ENCODE results near the gene SH3GLB1.
A peak's percentile ranks its signal among the peaks of the same experiment; 100 is the strongest.

Gene SH3GLB1

DNA sequence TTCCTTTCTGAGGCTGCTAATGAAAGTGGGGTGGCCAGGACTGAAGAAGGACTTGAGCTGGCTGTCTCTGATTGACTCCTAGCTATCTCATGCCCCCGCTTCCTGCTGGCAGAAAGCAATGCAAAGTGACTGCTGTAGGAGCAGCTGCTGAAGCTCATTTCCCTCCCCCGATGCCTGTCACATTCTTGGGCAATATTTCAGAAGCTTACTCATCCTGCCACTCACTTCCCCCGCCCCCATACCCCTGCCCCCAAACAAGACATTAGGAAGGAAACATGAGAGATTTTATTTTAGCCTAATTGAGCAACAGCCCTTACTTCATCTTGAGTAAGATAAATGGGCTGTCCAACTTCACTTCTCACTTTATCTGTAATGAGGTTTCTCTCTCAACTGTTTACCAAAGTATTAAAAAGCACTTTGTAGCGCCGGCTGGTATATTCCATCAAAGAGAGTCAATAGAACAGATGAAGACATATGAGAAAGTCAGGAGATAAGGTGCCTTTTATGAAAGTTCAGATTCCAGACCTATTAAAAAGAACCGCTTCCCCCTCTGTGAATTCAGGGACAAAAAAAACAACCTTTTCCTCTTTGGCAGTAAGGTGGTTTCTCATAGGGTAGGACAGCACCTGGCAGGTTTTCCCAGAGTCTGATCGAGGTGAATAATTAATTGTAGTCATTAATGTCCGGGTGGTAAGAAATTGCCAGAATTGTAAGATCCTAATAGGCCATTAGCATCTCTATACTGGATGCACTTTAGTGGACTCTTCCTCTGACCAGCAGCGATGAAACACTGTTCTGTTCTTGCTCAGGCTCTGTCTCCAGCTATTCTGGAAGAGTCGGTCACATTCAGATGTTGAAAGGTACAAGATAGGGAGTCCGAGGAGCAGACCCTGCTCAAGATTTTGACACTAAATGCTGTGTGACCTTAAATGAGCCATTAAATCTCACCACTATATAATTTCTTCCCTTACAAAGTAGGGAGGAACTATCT lies 70.2 kb downstream of the SH3GLB1 start:
- DNase-seq = peak; percentile 80

DNA sequence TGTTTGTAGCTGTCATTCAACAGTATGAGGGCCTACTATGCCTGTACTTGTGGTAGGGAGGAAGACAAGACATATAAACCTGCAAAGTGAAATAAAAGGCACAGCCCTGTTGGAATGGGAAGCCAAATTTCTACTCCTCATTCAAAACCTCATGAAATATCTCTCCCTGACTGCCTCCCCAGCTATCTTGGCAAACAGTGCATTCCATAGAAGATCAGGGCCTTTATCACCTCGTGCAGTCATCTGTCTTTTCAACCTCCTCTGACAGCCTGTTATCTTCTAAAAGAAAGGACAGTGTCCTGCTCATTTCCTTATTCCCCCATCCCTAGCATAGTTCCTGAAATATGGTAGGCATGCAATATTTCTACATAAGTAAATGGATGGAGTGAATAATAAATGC lies 71.0 kb downstream of the SH3GLB1 start:
- no peak for DNase-seq

DNA sequence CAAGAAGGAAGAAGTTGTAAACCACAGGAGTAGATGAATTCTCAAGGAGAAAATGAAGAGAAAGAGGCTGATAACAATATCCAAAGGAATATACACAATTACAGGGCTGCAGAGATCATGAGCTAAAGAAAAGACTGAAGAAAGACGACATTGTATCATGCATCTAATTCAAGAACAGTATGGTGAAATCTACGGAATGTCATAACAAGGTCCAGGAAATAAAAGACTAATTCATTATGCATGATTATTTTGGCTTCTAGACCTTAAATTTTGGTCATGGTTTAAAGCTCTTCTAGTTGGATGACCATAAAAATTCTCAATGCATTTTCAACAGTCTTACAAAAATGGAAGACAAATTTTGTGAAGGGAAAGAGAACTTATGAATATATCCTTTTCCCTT lies 71.7 kb downstream of the SH3GLB1 start:
- no peak for DNase-seq

DNA sequence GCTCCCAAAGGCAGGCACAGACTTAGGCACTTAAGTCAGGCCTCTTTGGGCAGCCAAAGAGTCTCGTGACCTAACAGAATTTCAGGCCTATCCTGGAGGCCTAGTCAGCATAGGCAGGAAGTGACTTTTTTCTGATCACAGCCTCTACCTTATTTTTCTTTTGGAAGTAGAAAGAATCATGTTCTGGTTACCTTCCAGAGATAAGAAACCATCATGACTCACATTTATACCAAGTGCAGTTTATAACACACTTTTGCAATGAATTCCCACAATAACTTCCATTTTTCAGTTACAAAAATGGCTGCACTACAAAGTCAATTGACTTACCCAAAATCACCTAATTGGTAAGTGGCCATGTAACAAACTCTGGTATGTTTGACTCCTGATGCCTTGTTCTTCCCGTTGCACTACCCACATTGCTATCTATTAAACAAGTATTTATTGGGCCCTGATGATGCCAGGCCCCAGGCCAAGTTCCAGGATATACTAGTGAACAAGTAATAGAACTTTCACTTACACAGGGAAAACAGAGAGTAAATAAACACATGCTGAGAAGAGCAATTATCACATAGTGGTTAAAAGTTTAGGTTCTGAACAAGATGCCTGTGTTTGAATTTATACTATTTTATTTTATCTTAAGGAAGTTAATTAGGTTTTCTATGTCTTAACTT lies 74.3 kb downstream of the SH3GLB1 start:
- no peak for DNase-seq

DNA sequence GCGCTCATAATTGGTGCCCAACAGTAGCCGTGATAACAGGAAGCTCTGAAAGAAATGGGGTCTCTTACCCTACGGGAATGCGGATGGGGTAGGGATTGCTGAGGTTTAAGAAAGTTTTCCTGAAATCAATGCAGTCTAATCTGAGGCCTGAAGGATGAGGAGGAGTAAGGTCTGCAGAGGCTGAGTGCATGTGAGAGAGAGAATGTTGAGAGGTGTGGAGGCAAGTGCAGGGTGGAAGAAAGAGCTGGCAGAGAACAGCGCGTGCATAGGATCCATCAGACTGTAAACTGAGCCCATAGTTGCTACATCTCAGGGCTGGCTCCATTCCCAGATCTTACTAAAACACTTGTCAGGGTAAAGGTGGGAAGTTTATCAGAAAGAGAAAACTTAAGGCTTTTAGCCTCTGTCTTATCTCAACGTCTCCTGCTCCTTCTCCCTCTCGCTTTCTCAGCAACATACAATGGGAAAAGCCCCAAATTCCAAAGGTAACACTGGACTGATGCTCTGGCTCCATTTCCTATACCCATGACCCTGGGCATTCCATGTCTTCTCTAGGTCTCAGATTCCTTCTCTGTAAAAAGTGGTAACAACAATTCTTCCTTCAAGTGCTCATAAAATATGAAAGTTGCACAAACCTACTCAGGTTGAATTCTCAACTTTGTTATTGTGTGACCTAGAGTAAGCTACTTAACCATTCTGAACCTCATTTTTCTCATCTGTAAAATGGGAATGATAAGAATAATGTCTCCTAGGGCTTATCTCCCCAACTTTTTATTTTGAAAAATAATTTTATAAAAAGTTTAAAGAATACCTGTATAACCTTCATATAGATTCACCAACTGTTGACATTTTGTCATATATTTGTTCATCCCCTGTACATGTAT lies 75.2 kb downstream of the SH3GLB1 start:
- no peak for DNase-seq

DNA sequence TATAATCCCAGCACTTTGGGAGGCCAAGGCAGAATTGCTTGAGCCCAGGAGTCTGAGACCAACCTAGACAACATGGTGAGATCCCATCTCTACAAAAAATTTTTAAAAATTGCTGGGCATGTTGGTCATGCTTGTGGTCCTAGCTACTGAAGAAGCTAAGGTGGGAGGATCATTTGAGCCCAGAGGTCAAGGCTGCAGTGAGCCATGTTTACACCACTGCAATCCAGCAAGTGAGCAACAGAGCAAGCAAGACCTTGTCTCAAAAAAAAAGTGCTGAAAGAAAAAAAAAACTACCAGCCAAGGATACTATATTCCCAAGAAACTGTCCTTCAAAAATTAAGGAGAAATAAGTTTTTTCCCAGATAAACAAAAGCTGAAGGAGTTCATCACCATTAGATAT lies 78.1 kb downstream of the SH3GLB1 start:
- no peak for DNase-seq

DNA sequence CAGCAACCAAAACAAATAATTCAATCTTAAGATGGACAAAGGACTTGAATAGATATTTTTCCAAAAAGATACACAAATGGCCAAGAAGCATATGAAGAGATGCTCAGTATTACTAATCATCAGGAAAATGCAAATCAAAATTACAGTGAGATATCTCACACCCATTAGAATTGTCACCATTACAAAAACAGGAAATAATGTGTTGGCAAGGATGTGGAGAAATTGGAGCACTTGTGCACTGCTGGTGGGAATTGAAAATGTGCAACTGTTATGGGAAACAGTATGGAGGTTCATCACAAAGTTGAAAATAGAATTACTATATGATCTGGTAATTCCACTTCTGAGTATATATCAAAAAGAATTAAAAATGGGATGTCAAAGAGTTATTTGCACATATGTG lies 83.2 kb downstream of the SH3GLB1 start:
- no peak for DNase-seq

DNA sequence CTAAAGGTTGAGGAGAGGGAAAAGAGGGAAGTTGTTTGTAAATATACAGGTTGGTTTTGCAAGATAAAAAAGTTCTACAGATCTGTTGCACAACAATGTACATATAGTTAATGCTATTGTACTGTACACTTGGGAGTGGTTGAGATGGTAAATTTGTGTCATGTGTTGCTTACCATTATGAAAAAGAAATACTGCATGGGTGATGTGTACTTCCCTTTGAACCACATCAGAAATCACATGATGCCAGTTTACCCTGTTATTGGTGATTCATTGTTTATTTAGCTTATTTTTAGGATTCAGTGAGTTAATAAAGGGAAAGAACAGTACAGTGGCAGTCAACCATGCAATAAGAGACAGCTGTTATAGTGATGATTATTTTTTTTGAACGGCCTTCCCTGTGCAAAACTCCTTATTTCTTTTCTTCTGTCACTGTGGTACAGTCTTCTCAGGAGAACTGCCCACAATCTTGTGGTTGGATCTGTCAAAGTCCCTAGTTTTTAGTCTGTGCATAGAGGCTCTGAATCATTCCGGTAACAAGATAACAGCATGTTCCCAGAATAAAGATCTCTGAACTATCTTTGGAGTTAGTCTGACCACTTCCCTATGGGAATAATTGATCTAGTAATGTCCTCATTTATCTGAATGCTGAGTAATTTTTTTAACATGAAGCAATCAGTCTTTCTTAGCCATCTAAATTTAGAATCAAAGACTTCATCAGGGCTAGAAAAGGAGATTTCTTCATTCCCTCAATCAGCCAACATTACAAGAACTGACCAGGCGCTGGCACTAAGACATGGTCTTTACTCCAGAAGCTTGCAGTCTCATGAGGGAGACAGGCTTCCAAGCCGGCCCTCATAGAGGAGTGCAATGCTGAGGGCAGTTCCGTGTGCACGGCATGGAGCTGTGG lies 84.2 kb downstream of the SH3GLB1 start:
- DNase-seq = no peak

DNA sequence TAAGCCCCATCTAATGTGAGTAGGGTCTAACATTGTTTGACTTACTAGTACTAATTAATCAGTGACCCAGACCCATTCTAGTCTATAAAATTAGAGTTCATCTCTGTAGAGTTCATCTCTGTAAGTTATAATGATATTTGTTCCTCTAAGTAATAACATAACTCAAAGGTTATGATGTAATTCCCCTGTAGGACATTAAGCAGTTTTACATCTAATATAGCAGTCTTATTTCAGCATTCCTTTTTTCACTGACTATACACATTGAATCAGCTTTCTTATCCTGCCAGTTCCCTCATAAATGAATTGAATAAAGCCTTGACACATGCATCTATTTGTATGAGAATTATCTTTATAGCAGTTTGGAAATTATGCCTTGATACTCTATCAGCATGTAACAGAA lies 90.9 kb downstream of the SH3GLB1 start:
- DNase-seq = no peak

All from CD4-positive, alpha-beta T cell treated with Interleukin-15 for 1 hour (primary cell).